PC-9 (cell line): ENCODE measurements around the gene TPCN2.

Experiments
- CTCF ChIP-seq: fragments of 200-600 bp; sonication (generic); conservative IDR thresholded peaks from 2 replicates; pipeline ENCODE4 v1.6.1; 2017; ENCODE audit warnings: mixed run types, antibody characterized with exemption, mild to moderate bottlenecking, moderate library complexity
- EZH2 ChIP-seq: fragments of 200-600 bp; sonication (generic); IDR thresholded peaks from 2 replicates; pipeline ENCODE4 v1.8.0; 2017; ENCODE audit warnings: antibody characterized with exemption, low read depth

- no peak for TF ChIP-seq CTCF
- TF ChIP-seq EZH2 = no peak
Observed at GRCh38 chr11:69129647-69130046, 80.9 kb downstream of the TPCN2 start.
